ENCODE results near the gene WEE1. TPM values are rescaled to one million over a fixed set of nuclear protein-coding genes. Genes with fewer than 3 reads are reported as not detected.
A peak's percentile ranks its signal among the peaks of the same experiment; 100 is the strongest.

The WEE1 gene
- total RNA-seq, 6 experiments from 2014 or later, result 28.3 to 45.6 (median 39.4) TPM

GRCh38 chr11:9615031-9615451 is 41.6 kb downstream of the WEE1 start:
- H3K27me3 Mint-ChIP-seq (ENCODE audit: insufficient read depth), result peaks cover 2% of the 10 kb centered on the region; the same call in 1 of the 2 replicates
- no peak for DNase-seq
- H3K9me3 Mint-ChIP-seq, result no peaks in the 10 kb centered on the region
- H3K4me3 Mint-ChIP-seq, result peak overlapping the region; percentile 89
- H3K4me1 Mint-ChIP-seq (ENCODE audit: low read depth), result peaks cover 76% of the 10 kb centered on the region
- TF ChIP-seq CTCF (IDR thresholded peaks at IDR 0.05), result no peak
- peak overlapping the region; percentile 100 for H3K27ac Mint-ChIP-seq
- H3K36me3 Mint-ChIP-seq (ENCODE audit: low read depth), result peaks cover 5% of the 10 kb centered on the region

DNA sequence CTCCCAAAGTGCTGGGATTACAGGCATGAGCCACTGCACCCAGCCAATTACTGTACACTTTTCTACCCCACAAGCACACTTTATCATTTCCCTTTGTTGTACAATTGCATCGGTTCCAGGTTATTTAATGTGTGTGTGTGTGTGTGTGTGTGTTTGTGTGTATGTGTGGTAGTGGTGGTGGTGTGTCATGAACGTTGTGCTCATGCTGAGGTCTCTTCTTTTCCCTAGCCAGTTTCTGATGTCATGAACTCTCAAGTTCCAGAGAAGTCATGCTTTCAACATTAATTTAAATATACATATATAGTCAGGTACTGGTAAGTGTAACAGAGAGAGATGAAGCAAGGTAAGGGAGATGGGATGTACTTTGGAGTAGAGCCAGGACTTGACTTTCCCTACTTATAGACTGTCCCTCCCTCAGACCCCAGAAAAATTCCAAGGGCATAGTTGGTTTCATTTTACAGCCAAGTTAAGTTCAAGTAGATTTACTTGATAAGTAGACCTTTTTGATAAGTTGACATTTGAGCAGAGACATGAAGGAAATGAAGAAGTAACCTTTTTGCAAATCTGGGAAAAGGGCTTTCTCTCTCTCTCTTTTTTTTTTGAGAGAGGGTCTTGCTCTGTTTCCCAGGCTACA is 42.7 kb downstream of the WEE1 start:
- no peak overlapping the region for H3K4me3 Mint-ChIP-seq
- H3K27me3 Mint-ChIP-seq (ENCODE audit: insufficient read depth), result peaks cover 2% of the 10 kb centered on the region; the same call in 1 of the 2 replicates
- peaks cover 72% of the 10 kb centered on the region for H3K4me1 Mint-ChIP-seq (ENCODE audit: low read depth)
- no peak for DNase-seq
- TF ChIP-seq CTCF (IDR thresholded peaks at IDR 0.05), result no peak
- peaks cover 3% of the 10 kb centered on the region for H3K36me3 Mint-ChIP-seq (ENCODE audit: low read depth)
- peak overlapping the region; percentile 44; the same call in 1 of the 2 replicates for H3K27ac Mint-ChIP-seq
- H3K9me3 Mint-ChIP-seq, result no peaks in the 10 kb centered on the region

GRCh38 chr11:9616858-9617257 is 43.4 kb downstream of the WEE1 start:
- H3K27me3 Mint-ChIP-seq (ENCODE audit: insufficient read depth), result peaks cover 2% of the 10 kb centered on the region; the same call in 1 of the 2 replicates
- no peak overlapping the region for H3K4me3 Mint-ChIP-seq
- H3K9me3 Mint-ChIP-seq, result no peaks in the 10 kb centered on the region
- peaks cover 69% of the 10 kb centered on the region for H3K4me1 Mint-ChIP-seq (ENCODE audit: low read depth)
- peak overlapping the region; percentile 42; the same call in 1 of the 2 replicates for H3K27ac Mint-ChIP-seq
- no peak for DNase-seq
- no peaks in the 10 kb centered on the region; the same call in 1 of the 2 replicates for H3K36me3 Mint-ChIP-seq (ENCODE audit: low read depth)
- TF ChIP-seq CTCF (IDR thresholded peaks at IDR 0.05), result no peak

- no peak for TF ChIP-seq CTCF (IDR thresholded peaks at IDR 0.05)
- Mint-ChIP-seq H3K4me1 (ENCODE audit: low read depth) (peaks cover 60% of the 10 kb centered on the region), H3K36me3 (ENCODE audit: low read depth) (no peaks in the 10 kb centered on the region; the same call in 1 of the 2 replicates), H3K27ac (peak overlapping the region; percentile 68), H3K9me3 (no peaks in the 10 kb centered on the region), H3K4me3 (no peak overlapping the region), H3K27me3 (ENCODE audit: insufficient read depth) (peaks cover 2% of the 10 kb centered on the region; the same call in 1 of the 2 replicates)
- peak; percentile 59 for DNase-seq
Observed at GRCh38 chr11:9617940-9618339, 44.5 kb downstream of the WEE1 start.

- TF ChIP-seq CTCF (IDR thresholded peaks at IDR 0.05), result no peak
- Mint-ChIP-seq H3K4me3 (no peak overlapping the region), H3K36me3 (ENCODE audit: low read depth) (no peaks in the 10 kb centered on the region; the same call in 1 of the 2 replicates), H3K4me1 (ENCODE audit: low read depth) (peaks cover 49% of the 10 kb centered on the region), H3K9me3 (no peaks in the 10 kb centered on the region), H3K27me3 (ENCODE audit: insufficient read depth) (no peaks in the 10 kb centered on the region), H3K27ac (peak overlapping the region; percentile 38)
- DNase-seq, result no peak
Observed at GRCh38 chr11:9619004-9619403, 45.5 kb downstream of the WEE1 start.

Measured in HFFc6 (cell line).